Measurements from ENCODE around the gene MPI.

DNA sequence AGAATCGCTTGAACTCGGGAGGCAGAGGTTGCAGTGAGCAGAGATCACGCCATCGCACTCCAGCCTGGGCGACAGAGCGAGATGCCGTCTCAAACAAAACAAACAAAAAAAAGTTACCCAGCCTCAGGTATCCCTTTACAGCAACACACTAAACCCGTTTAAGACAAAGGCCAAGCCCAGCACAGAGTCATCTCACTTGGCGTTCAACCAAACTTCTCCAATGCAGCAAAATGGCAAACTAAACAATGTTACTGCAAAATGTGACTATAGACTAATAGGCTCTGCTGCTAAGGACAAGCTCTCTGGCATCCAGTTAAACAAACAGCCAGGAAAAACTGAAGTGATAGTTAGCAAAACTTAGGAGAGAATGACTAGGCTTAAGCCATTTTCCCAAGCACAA lies 23.2 kb downstream of the MPI start:
- no peak for TF ChIP-seq TAF1 (IDR thresholded peaks at IDR 0.05; ENCODE audit: borderline replicate concordance, insufficient read depth, low read length)
- no peak for TF ChIP-seq POLR2AphosphoS5 (IDR thresholded peaks at IDR 0.05; ENCODE audit: low read depth, low read length)
- TF ChIP-seq, protein P1, sequence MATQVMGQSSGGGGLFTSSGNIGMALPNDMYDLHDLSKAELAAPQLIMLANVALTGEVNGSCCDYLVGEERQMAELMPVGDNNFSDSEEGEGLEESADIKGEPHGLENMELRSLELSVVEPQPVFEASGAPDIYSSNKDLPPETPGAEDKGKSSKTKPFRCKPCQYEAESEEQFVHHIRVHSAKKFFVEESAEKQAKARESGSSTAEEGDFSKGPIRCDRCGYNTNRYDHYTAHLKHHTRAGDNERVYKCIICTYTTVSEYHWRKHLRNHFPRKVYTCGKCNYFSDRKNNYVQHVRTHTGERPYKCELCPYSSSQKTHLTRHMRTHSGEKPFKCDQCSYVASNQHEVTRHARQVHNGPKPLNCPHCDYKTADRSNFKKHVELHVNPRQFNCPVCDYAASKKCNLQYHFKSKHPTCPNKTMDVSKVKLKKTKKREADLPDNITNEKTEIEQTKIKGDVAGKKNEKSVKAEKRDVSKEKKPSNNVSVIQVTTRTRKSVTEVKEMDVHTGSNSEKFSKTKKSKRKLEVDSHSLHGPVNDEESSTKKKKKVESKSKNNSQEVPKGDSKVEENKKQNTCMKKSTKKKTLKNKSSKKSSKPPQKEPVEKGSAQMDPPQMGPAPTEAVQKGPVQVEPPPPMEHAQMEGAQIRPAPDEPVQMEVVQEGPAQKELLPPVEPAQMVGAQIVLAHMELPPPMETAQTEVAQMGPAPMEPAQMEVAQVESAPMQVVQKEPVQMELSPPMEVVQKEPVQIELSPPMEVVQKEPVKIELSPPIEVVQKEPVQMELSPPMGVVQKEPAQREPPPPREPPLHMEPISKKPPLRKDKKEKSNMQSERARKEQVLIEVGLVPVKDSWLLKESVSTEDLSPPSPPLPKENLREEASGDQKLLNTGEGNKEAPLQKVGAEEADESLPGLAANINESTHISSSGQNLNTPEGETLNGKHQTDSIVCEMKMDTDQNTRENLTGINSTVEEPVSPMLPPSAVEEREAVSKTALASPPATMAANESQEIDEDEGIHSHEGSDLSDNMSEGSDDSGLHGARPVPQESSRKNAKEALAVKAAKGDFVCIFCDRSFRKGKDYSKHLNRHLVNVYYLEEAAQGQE (IDR thresholded peaks at IDR 0.05; ENCODE audit: insufficient read depth in 1 of 2, low read depth in 2 of 2, low read length in 2 of 2): no peak
- TF ChIP-seq SIN3A (IDR thresholded peaks at IDR 0.05; ENCODE audit: borderline replicate concordance, insufficient read depth, low read length): no peak
- TF ChIP-seq FOXP2 (optimal IDR thresholded peaks at IDR 0.05; ENCODE audit: borderline replicate concordance, extremely low read depth, extremely low read length, insufficient read depth): no peak

Data from PFSK-1 (cell line).